HepG2 (cell line): Measurements from ENCODE around the gene ARHGEF3. TPM values are rescaled to one million over a fixed set of nuclear protein-coding genes. Genes with fewer than 3 reads are reported as not detected.

Experiments
- BHLHE40 ChIP-seq: IDR thresholded peaks from 2 replicates; pipeline ENCODE4 v1.6.1; 2011; ENCODE audit warnings: low read length, improper control_type of control experiment
- BORCS8-MEF2B ChIP-seq: sonication (generic); formaldehyde crosslinking; IDR thresholded peaks from 2 replicates; pipeline ENCODE4 v1.8.0; 2022; ENCODE audit warnings: mild to moderate bottlenecking, missing genetic modification reagents
- DNMT3B ChIP-seq: conservative IDR thresholded peaks from 2 replicates; pipeline ENCODE4 v1.6.1; 2016; ENCODE audit warnings: missing biosample characterization, control low read depth
- EP300 ChIP-seq, 3 experiments: sonication (generic) in 1 of 3; formaldehyde crosslinking in 1 of 3; IDR thresholded peaks; 2 replicates each; pipeline versions ENCODE4 v1.5.1 to v1.6.1; 2011 to 2020; ENCODE audit warnings: low read depth in 2 of 3, low read length in 2 of 3, borderline replicate concordance in 1 of 3, improper control_type of control experiment in 1 of 3, mild to moderate bottlenecking in 1 of 3, missing genetic modification reagents in 1 of 3, moderate library complexity in 1 of 3
- JDP2 ChIP-seq: sonication (generic); formaldehyde crosslinking; IDR thresholded peaks from 2 replicates; pipeline ENCODE4 v1.8.1; 2022; ENCODE audit warnings: missing genetic modification reagents, borderline replicate concordance
- MAFK ChIP-seq, 2 experiments: IDR thresholded peaks in 1 of 2; conservative IDR thresholded peaks in 1 of 2; 2 replicates each; pipeline ENCODE4 v1.6.1; 2011; ENCODE audit warnings: improper control_type of control experiment in 2 of 2, low read length in 2 of 2
- MAZ ChIP-seq, 2 experiments: sonication (generic) in 1 of 2; formaldehyde crosslinking in 1 of 2; IDR thresholded peaks; 2 replicates each; pipeline versions ENCODE4 v1.5.0 to v1.6.1; 2012 to 2020; ENCODE audit warnings: low read depth in 2 of 2, mild to moderate bottlenecking in 2 of 2, borderline replicate concordance in 1 of 2, improper control_type of control experiment in 1 of 2, low read length in 1 of 2, missing genetic modification reagents in 1 of 2, moderate library complexity in 1 of 2
- MEIS2 ChIP-seq: sonication (generic); formaldehyde crosslinking; IDR thresholded peaks from 2 replicates; pipeline ENCODE4 v1.9.0; 2021; ENCODE audit warnings: mild to moderate bottlenecking, missing genetic modification reagents
- NR1H2 ChIP-seq: sonication (generic); formaldehyde crosslinking; IDR thresholded peaks from 2 replicates; pipeline ENCODE4 v1.8.1; 2022; ENCODE audit warnings: low read depth, missing genetic modification reagents, borderline replicate concordance
- POLR2AphosphoS5 ChIP-seq: IDR thresholded peaks from 2 replicates; pipeline ENCODE4 v1.6.1; 2012; ENCODE audit warnings: low read depth, low read length
- RARA ChIP-seq: IDR thresholded peaks from 2 replicates; pipeline ENCODE4 v1.6.1; 2016; ENCODE audit warnings: missing genetic modification reagents, missing compliant biosample characterization
- TGIF2 ChIP-seq: IDR thresholded peaks from 2 replicates; pipeline ENCODE4 v1.6.1; 2016; ENCODE audit warnings: control low read depth, missing compliant biosample characterization
- ZBTB38 ChIP-seq: sonication (generic); formaldehyde crosslinking; IDR thresholded peaks from 2 replicates; pipeline ENCODE4 v1.5.1; 2020; ENCODE audit warnings: mild to moderate bottlenecking, missing genetic modification reagents
- ZBTB42 ChIP-seq: sonication (generic); formaldehyde crosslinking; IDR thresholded peaks from 2 replicates; pipeline ENCODE4 v1.5.0; 2020; ENCODE audit warnings: mild to moderate bottlenecking, missing genetic modification reagents
- ZNF234 ChIP-seq: sonication (generic); formaldehyde crosslinking; conservative IDR thresholded peaks from 2 replicates; pipeline ENCODE4 v1.5.1; 2020; ENCODE audit warnings: mild to moderate bottlenecking, missing genetic modification reagents
- ZNF281 ChIP-seq: sonication (generic); formaldehyde crosslinking; IDR thresholded peaks from 2 replicates; pipeline ENCODE4 v1.4.0; 2020; ENCODE audit warnings: missing genetic modification reagents, borderline replicate concordance
- ZNF431 ChIP-seq: sonication (generic); formaldehyde crosslinking; IDR thresholded peaks from 2 replicates; pipeline ENCODE4 v1.9.0; 2022; ENCODE audit warnings: missing genetic modification reagents, low read depth, mild to moderate bottlenecking, borderline replicate concordance
- ZNF44 ChIP-seq: sonication (generic); formaldehyde crosslinking; IDR thresholded peaks from 2 replicates; pipeline ENCODE4 v1.5.1; 2020; ENCODE audit warnings: mild to moderate bottlenecking, missing genetic modification reagents
- ZNF484 ChIP-seq: sonication (generic); formaldehyde crosslinking; IDR thresholded peaks from 2 replicates; pipeline ENCODE4 v1.5.1; 2020; ENCODE audit warnings: mild to moderate bottlenecking, low read depth, missing genetic modification reagents, borderline replicate concordance
- ZNF574 ChIP-seq: sonication (generic); formaldehyde crosslinking; IDR thresholded peaks from 2 replicates; pipeline ENCODE4 v1.4.0; 2020; ENCODE audit warnings: missing genetic modification reagents
- ZNF784 ChIP-seq: sonication (generic); formaldehyde crosslinking; IDR thresholded peaks from 2 replicates; pipeline ENCODE4 v1.5.1; 2020; ENCODE audit warnings: missing genetic modification reagents, mild to moderate bottlenecking, borderline replicate concordance
- ZNF891 ChIP-seq: sonication (generic); formaldehyde crosslinking; IDR thresholded peaks from 2 replicates; pipeline ENCODE4 v1.5.0; 2020; ENCODE audit warnings: mild to moderate bottlenecking, missing genetic modification reagents
- polyA plus RNA-seq, 8 experiments: library from polyadenylated mRNA; depleted of rRNA in 3 of 8; stranded (reverse) in 7 of 8; unstranded in 1 of 8; fragments of >200 nt; fragmentation: Illumina TruSeq in 4 of 8; extraction: Trizol in 4 of 8; gene quantifications; 2 replicates each; pipeline versions ENCODE4 v1.2.1 to v1.2.3, GENCODE V29; 2011 to 2016; ENCODE audit warnings: low read depth in 4 of 8, missing spikeins in 1 of 8, mixed read lengths in 1 of 8; ENCODE audit not compliant: insufficient read depth in 1 of 8
- total RNA-seq, 5 experiments: library from RNA; depleted of rRNA; stranded (reverse); fragments of >200 nt; fragmentation: Illumina TruSeq; extraction: Trizol; gene quantifications; 2 replicates each; pipeline ENCODE4 v1.2.3, GENCODE V29; 2016; ENCODE audit warnings: low read depth in 1 of 5

Gene ARHGEF3
- total and polyA plus RNA-seq, 2 of the 13 experiments (the other 11 are each of a cell fraction or from before 2014, with no cell fraction given) = 14.8 to 23.1 TPM

GRCh38 chr3:56818156-56818985, 16.6 kb upstream of the ARHGEF3 start (continued):
- TF ChIP-seq MAZ (IDR thresholded peaks at IDR 0.05; ENCODE audit: borderline replicate concordance, low read depth, low read length) (no peak), MAZ (CRISPR knock-in tag; IDR thresholded peaks at IDR 0.05; ENCODE audit: low read depth) (no peak), RARA (peak; percentile 30; the same call in 1 of the 2 replicates), JDP2 (CRISPR knock-in tag) (no peak), ZNF44 (CRISPR knock-in tag) (no peak), MAFK (conservative IDR thresholded peaks at IDR 0.05 in 1 of 2, IDR thresholded peaks at IDR 0.05 in 1 of 2; ENCODE audit: low read length in 2 of 2) (no peak), ZBTB38 (CRISPR knock-in tag) (no peak), BORCS8-MEF2B (CRISPR knock-in tag) (no peak), ZNF281 (CRISPR knock-in tag) (no peak), ZNF484 (CRISPR knock-in tag) (no peak), ZNF234 (CRISPR knock-in tag) (no peak), ZNF784 (CRISPR knock-in tag) (no peak), BHLHE40 (no peak), POLR2AphosphoS5 (no peak), DNMT3B (no peak), ZNF574 (CRISPR knock-in tag) (no peak), ZNF431 (CRISPR knock-in tag) (no peak), ZNF891 (no peak), MEIS2 (CRISPR knock-in tag) (no peak), TGIF2 (CRISPR knock-in tag) (no peak), EP300 (IDR thresholded peaks at IDR 0.05; ENCODE audit: low read depth in 2 of 2, low read length in 2 of 2) (peak in 1 of 2 experiments; percentile 89; a peak in 2 of 4 replicates), EP300 (CRISPR knock-in tag; IDR thresholded peaks at IDR 0.05; ENCODE audit: borderline replicate concordance) (no peak; the same call in 1 of the 2 replicates), NR1H2 (CRISPR knock-in tag) (no peak), ZBTB42 (CRISPR knock-in tag) (no peak)
